Loucy (cell line): ENCODE results near the gene FOXM1.
"Not testable (repeated sequence)": the region's sequence is repeated elsewhere in the genome, so short reads cannot be mapped to it uniquely, and the experiment has no call there.

ENCODE experiments used
- H2AFZ ChIP-seq: fragments of 200-600 bp; sonication (generic); 2 replicates; pipeline ENCODE4 v1.6.0; 2016; ENCODE audit warnings: antibody characterized with exemption, mild to moderate bottlenecking, low read length, moderate library complexity
- H3F3A ChIP-seq: fragments of 200-600 bp; 2 replicates; pipeline ENCODE4 v1.6.0; 2016; ENCODE audit warnings: antibody characterized with exemption, low read depth, mild to moderate bottlenecking
- H3K27me3 ChIP-seq: fragments of 200-600 bp; sonication (generic); 2 replicates; pipeline ENCODE4 v1.6.1; 2014; ENCODE audit warnings: low read length, mild to moderate bottlenecking; ENCODE audit not compliant: insufficient read depth, poor library complexity, severe bottlenecking
- H3K36me3 ChIP-seq: fragments of 200-600 bp; sonication (generic); 2 replicates; pipeline ENCODE4 v1.6.1; 2016; ENCODE audit warnings: low read length; ENCODE audit not compliant: insufficient read depth
- H3K4me1 ChIP-seq: fragments of 200-600 bp; sonication (generic); 2 replicates; pipeline ENCODE4 v1.5.1; 2014; ENCODE audit warnings: low read length, mild to moderate bottlenecking; ENCODE audit not compliant: insufficient read depth, poor library complexity, severe bottlenecking
- H3K4me2 ChIP-seq: fragments of 200-600 bp; sonication (generic); 2 replicates; pipeline ENCODE4 v1.6.0; 2014; ENCODE audit warnings: antibody characterized with exemption, low read length, low read depth, mild to moderate bottlenecking; ENCODE audit not compliant: poor library complexity, severe bottlenecking
- H3K4me3 ChIP-seq: fragments of 200-600 bp; sonication (generic); 2 replicates; pipeline ENCODE4 v1.5.1; 2014; ENCODE audit warnings: low read length, mild to moderate bottlenecking, mixed read lengths; ENCODE audit not compliant: poor library complexity, severe bottlenecking
- H3K79me2 ChIP-seq: fragments of 200-600 bp; sonication (generic); 2 replicates; pipeline ENCODE4 v1.6.1; 2014; ENCODE audit warnings: low read length; ENCODE audit not compliant: insufficient read depth
- H3K9ac ChIP-seq: fragments of 200-600 bp; sonication (generic); 2 replicates; pipeline ENCODE4 v1.6.0; 2014; ENCODE audit warnings: mild to moderate bottlenecking, low read depth, low read length, moderate library complexity; ENCODE audit not compliant: poor library complexity, severe bottlenecking
- H3K9me2 ChIP-seq: fragments of 200-600 bp; sonication (generic); replicated peaks from 2 replicates; pipeline ENCODE4 v1.6.1; 2016; ENCODE audit warnings: low read depth, low read length, mixed read lengths
- H3K9me3 ChIP-seq: fragments of 200-600 bp; sonication (generic); 2 replicates; pipeline ENCODE4 v1.6.1; 2014; ENCODE audit warnings: mild to moderate bottlenecking, antibody characterized with exemption, low read length, low read depth; ENCODE audit not compliant: insufficient read depth
- H4K20me1 ChIP-seq: fragments of 200-600 bp; sonication (generic); 2 replicates; pipeline ENCODE4 v1.6.0; 2014; ENCODE audit warnings: antibody characterized with exemption, low read length, mild to moderate bottlenecking; ENCODE audit not compliant: insufficient read depth, poor library complexity, severe bottlenecking
- CTCF ChIP-seq: fragments of 200-600 bp; sonication (generic); conservative IDR thresholded peaks from 2 replicates; pipeline ENCODE4 v1.5.1; 2014; ENCODE audit warnings: mild to moderate bottlenecking, antibody characterized with exemption, low read length
- EZH2phosphoT487 ChIP-seq: fragments of 200-600 bp; IDR thresholded peaks from 2 replicates; pipeline ENCODE4 v1.6.1; 2018; ENCODE audit warnings: antibody characterized with exemption, mild to moderate bottlenecking, moderate library complexity, borderline replicate concordance

FOXM1 gene

GRCh38 chr12:2864198-2864597 is 12.8 kb downstream of the FOXM1 start:
- Histone ChIP-seq H3K9ac (no peak overlapping the region), H4K20me1 (peaks cover 4% of the 10 kb centered on the region), H3K9me2 (no peaks in the 10 kb centered on the region), H3K9me3 (no peaks in the 10 kb centered on the region), H3F3A (no peaks in the 10 kb centered on the region), H3K36me3 (peaks cover 82% of the 10 kb centered on the region), H3K79me2 (peaks cover 12% of the 10 kb centered on the region; the same call in 1 of the 2 replicates), H3K4me3 (no peak overlapping the region), H3K27me3 (no peaks in the 10 kb centered on the region), H3K4me1 (no peaks in the 10 kb centered on the region), H2AFZ (no peak overlapping the region), H3K4me2 (no peak overlapping the region)
- TF ChIP-seq CTCF, result no peak
- TF ChIP-seq EZH2phosphoT487, result no peak

- H3K4me1 ChIP-seq, H4K20me1 ChIP-seq, H3K4me2 ChIP-seq, H3F3A ChIP-seq, H3K27me3 ChIP-seq, H3K9me3 ChIP-seq, H3K79me2 ChIP-seq, H3K9me2 ChIP-seq, H3K4me3 ChIP-seq, H3K9ac ChIP-seq, H2AFZ ChIP-seq: not testable (repeated sequence)
- H3K36me3 ChIP-seq, result peaks cover 82% of the 10 kb centered on the region
These were observed 13.6 kb downstream of the FOXM1 start for GRCh38 chr12:2863402-2863801.

GRCh38 chr12:2862876-2863275 is 14.1 kb downstream of the FOXM1 start:
- H3K27me3 ChIP-seq, result no peaks in the 10 kb centered on the region
- TF ChIP-seq EZH2phosphoT487 (no peak), CTCF (no peak)
- no peak overlapping the region for H3K4me3 ChIP-seq
- H3K79me2 ChIP-seq, result no peaks in the 10 kb centered on the region
- peaks cover 4% of the 10 kb centered on the region for H4K20me1 ChIP-seq
- no peaks in the 10 kb centered on the region for H3K9me2 ChIP-seq
- H3F3A ChIP-seq, result no peaks in the 10 kb centered on the region
- no peak overlapping the region for H2AFZ ChIP-seq
- no peak overlapping the region for H3K9ac ChIP-seq
- no peaks in the 10 kb centered on the region for H3K9me3 ChIP-seq
- no peaks in the 10 kb centered on the region for H3K4me1 ChIP-seq
- H3K4me2 ChIP-seq, result no peak overlapping the region
- H3K36me3 ChIP-seq, result peaks cover 82% of the 10 kb centered on the region

- Histone ChIP-seq H3F3A (no peaks in the 10 kb centered on the region), H3K36me3 (peaks cover 58% of the 10 kb centered on the region), H3K4me3 (no peak overlapping the region), H3K79me2 (no peaks in the 10 kb centered on the region), H3K4me1 (no peaks in the 10 kb centered on the region), H3K4me2 (no peak overlapping the region), H3K27me3 (no peaks in the 10 kb centered on the region), H3K9ac (no peak overlapping the region), H4K20me1 (peaks cover 4% of the 10 kb centered on the region), H2AFZ (no peak overlapping the region), H3K9me2 (no peaks in the 10 kb centered on the region), H3K9me3 (no peaks in the 10 kb centered on the region)
- TF ChIP-seq EZH2phosphoT487 (no peak), CTCF (no peak)
These were observed 16.8 kb downstream of the FOXM1 start for GRCh38 chr12:2860170-2860569.
